ENCODE data around the gene MOB3B.

- no peak for TF ChIP-seq POLR2A (IDR thresholded peaks at IDR 0.05)
- no peak for TF ChIP-seq POLR2AphosphoS5 (IDR thresholded peaks at IDR 0.05; ENCODE audit: insufficient read depth in 1 of 2, low read depth in 1 of 2)
- TF ChIP-seq, protein P1, sequence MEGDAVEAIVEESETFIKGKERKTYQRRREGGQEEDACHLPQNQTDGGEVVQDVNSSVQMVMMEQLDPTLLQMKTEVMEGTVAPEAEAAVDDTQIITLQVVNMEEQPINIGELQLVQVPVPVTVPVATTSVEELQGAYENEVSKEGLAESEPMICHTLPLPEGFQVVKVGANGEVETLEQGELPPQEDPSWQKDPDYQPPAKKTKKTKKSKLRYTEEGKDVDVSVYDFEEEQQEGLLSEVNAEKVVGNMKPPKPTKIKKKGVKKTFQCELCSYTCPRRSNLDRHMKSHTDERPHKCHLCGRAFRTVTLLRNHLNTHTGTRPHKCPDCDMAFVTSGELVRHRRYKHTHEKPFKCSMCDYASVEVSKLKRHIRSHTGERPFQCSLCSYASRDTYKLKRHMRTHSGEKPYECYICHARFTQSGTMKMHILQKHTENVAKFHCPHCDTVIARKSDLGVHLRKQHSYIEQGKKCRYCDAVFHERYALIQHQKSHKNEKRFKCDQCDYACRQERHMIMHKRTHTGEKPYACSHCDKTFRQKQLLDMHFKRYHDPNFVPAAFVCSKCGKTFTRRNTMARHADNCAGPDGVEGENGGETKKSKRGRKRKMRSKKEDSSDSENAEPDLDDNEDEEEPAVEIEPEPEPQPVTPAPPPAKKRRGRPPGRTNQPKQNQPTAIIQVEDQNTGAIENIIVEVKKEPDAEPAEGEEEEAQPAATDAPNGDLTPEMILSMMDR (IDR thresholded peaks at IDR 0.05), result no peak
These were observed 15.1 kb downstream of the MOB3B start for GRCh38 chr9:27514551-27514950.

All from vagina (tissue), 2 donors.